ENCODE data around the gene SLC4A5. TPM values are rescaled to one million over a fixed set of nuclear protein-coding genes. Genes with fewer than 3 reads are reported as not detected.

SLC4A5 gene
- total RNA-seq, 4 donors from 2014 or later = 4.2 to 22.9 (median 9.5) TPM

- H3K36me3 ChIP-seq = peaks cover 7 to 82% (median 45%) of the 10 kb centered on the region in 3 donors
- WGBS, 2 donors = 65 to 71% methylated on average over 2 of the region's 2 CpGs
These were observed 174.5 kb downstream of the SLC4A5 start for GRCh38 chr2:74168739-74169138.

More at GRCh38 chr2:74168739-74169138, 174.5 kb downstream of the SLC4A5 start:
- Histone ChIP-seq H3K4me1 (peaks cover 0 to 5% (median 0%) of the 10 kb centered on the region in 4 donors), H3K27ac (no peak overlapping the region), H3K9me3 (peaks cover 0 to 9% (median 0%) of the 10 kb centered on the region in 4 donors), H3K27me3 (no peaks in the 10 kb centered on the region), H3K4me3 (no peak overlapping the region)
- TF ChIP-seq POLR2A (IDR thresholded peaks at IDR 0.05) (no peak), EP300 (IDR thresholded peaks at IDR 0.05) (no peak), CTCF (IDR thresholded peaks at IDR 0.05) (no peak)
- no peak for DNase-seq (ENCODE audit: low spot score in 2 of 2)

Small RNAs within 50 kb of the gene (small RNA-seq; reads per million reads assigned to genes)
- not detected for gene RNU6-542P
- gene TAF13P2 = not detected

Other genes starting within 250 kb of the SLC4A5 start
- 10 to 100 TPM; 23.2 to 39.5 (median 25.8) TPM for gene BOLA3, start 195.5 kb downstream of the SLC4A5 start, total RNA-seq
- 10 to 100 TPM; 55.3 to 69.9 (median 60.2) TPM for gene MOB1A, start 164.5 kb downstream of the SLC4A5 start, total RNA-seq
- 10 to 100 TPM; 13.2 to 57.7 (median 25.7) TPM for gene MTHFD2, start 144.8 kb downstream of the SLC4A5 start, total RNA-seq
- 100 to 1,000 TPM; 122 to 157 (median 140) TPM for gene DCTN1, start 36.9 kb upstream of the SLC4A5 start, total RNA-seq
- gene C2orf81, start 78.2 kb upstream of the SLC4A5 start, total RNA-seq = 10 to 100 TPM in 1 of 4 donors, 1 to 10 TPM in 3; 4.5 to 14.4 (median 5.3) TPM
- 10 to 100 TPM in 3 of 4 donors, 1 to 10 TPM in 1; 9.6 to 25.2 (median 18.5) TPM for gene WDR54, start 78.3 kb upstream of the SLC4A5 start, total RNA-seq
- 10 to 100 TPM; 83.4 to 93.1 (median 87.1) TPM for gene RTKN, start 98.5 kb upstream of the SLC4A5 start, total RNA-seq
- gene INO80B, start 111.7 kb upstream of the SLC4A5 start, total RNA-seq = 10 to 100 TPM; 15.1 to 40.6 (median 27.5) TPM
- gene WBP1, start 115.0 kb upstream of the SLC4A5 start, total RNA-seq = 10 to 100 TPM; 35.7 to 84.6 (median 69.0) TPM
- 10 to 100 TPM; 30.2 to 52.5 (median 39.7) TPM for gene MOGS, start 122.0 kb upstream of the SLC4A5 start, total RNA-seq
- gene MRPL53, start 129.3 kb upstream of the SLC4A5 start, total RNA-seq = 10 to 100 TPM; 15.9 to 86.1 (median 34.4) TPM
- gene CCDC142, start 139.6 kb upstream of the SLC4A5 start, total RNA-seq = 10 to 100 TPM; 34.7 to 53.1 (median 39.4) TPM
- gene TTC31, start 139.7 kb upstream of the SLC4A5 start, total RNA-seq = 10 to 100 TPM; 14.6 to 43.3 (median 36.4) TPM
- gene LBX2, start 156.2 kb upstream of the SLC4A5 start, total RNA-seq = 1 to 10 TPM in 2 of 4 donors, under 1 TPM in 2; 0.20 to 4.4 (median 1.6) TPM
- 10 to 100 TPM in 3 of 4 donors, 1 to 10 TPM in 1; 9.6 to 32.0 (median 19.1) TPM for gene PCGF1, start 164.3 kb upstream of the SLC4A5 start, total RNA-seq
- not detected for gene TLX2, start 171.0 kb upstream of the SLC4A5 start, total RNA-seq
- gene DQX1, start 182.8 kb upstream of the SLC4A5 start, total RNA-seq = 1 to 10 TPM in 1 of 4 donors, not detected in 3; 6.9 TPM
- gene AUP1, start 186.3 kb upstream of the SLC4A5 start, total RNA-seq = 100 to 1,000 TPM; 111 to 207 (median 135) TPM
- gene HTRA2, start 186.5 kb upstream of the SLC4A5 start, total RNA-seq = 10 to 100 TPM; 37.8 to 45.3 (median 42.5) TPM
- 10 to 100 TPM in 3 of 4 donors, 1 to 10 TPM in 1; 5.0 to 16.2 (median 13.5) TPM for gene LOXL3, start 210.5 kb upstream of the SLC4A5 start, total RNA-seq
- gene DOK1, start 211.3 kb upstream of the SLC4A5 start, total RNA-seq = 10 to 100 TPM; 22.2 to 34.2 (median 24.2) TPM